Kidney epithelial cell (primary cell): ENCODE data around the gene DMRTC2. TPM values are rescaled to one million over a fixed set of nuclear protein-coding genes. Genes with fewer than 3 reads are reported as not detected.

Source experiments
- DNase-seq: peaks from one replicate; pipeline ENCODE4 v3.0.0-alpha.2; 2010; ENCODE audit warnings: low read depth
- H3K27me3 ChIP-seq: 2 replicates; pipeline ENCODE4 v1.6.0; 2011; ENCODE audit warnings: low read length; ENCODE audit not compliant: control insufficient read depth, insufficient read depth
- H3K36me3 ChIP-seq: 2 replicates; pipeline ENCODE4 v1.5.1; 2011; ENCODE audit warnings: low read length; ENCODE audit not compliant: control insufficient read depth, insufficient read depth
- H3K4me3 ChIP-seq: 2 replicates; pipeline ENCODE4 v1.5.1; 2011; ENCODE audit warnings: low read depth, mild to moderate bottlenecking, control low read depth, low read length
- CTCF ChIP-seq: IDR thresholded peaks from 2 replicates; pipeline ENCODE4 v1.5.1; 2011; ENCODE audit warnings: mild to moderate bottlenecking, moderate library complexity, low read length, control low read depth, inconsistent platforms; ENCODE audit not compliant: insufficient read depth, poor library complexity, severe bottlenecking
- total RNA-seq: library from RNA; depleted of rRNA; stranded (reverse); fragments of >200 nt; gene quantifications from 2 replicates; pipeline ENCODE4 v1.2.3, GENCODE V29; 2015

The DMRTC2 gene
- total RNA-seq, 1 donor from 2014 or later: not detected

- no peak for TF ChIP-seq CTCF
- H3K36me3 ChIP-seq: peaks cover 1% of the 10 kb centered on the region
These were observed 53.4 kb downstream of the DMRTC2 start for GRCh38 chr19:41898235-41898634.

More at GRCh38 chr19:41898235-41898634, 53.4 kb downstream of the DMRTC2 start:
- Histone ChIP-seq H3K4me3 (no peak overlapping the region), H3K27me3 (no peaks in the 10 kb centered on the region)
- no peak for DNase-seq

Other genes with a start within 250 kb of the DMRTC2 start
- not detected in 2 replicates for gene CEACAM4, start 218.0 kb upstream of the DMRTC2 start, total RNA-seq
- not detected in 2 replicates for gene CEACAM7, start 156.8 kb upstream of the DMRTC2 start, total RNA-seq
- not detected in 2 replicates for gene CEACAM5, start 136.4 kb upstream of the DMRTC2 start, total RNA-seq
- 0.13 TPM in 1 of 2 replicates, not detected in the other for gene CEACAM6, start 89.5 kb upstream of the DMRTC2 start, total RNA-seq
- not detected in 2 replicates for gene CEACAM3, start 48.5 kb upstream of the DMRTC2 start, total RNA-seq
- gene LYPD4, start 359 bp upstream of the DMRTC2 start, total RNA-seq: not detected in 2 replicates
- gene RPS19, start 15.2 kb downstream of the DMRTC2 start, total RNA-seq: 1,699 and 2,835 TPM in 2 replicates
- 0.27 TPM in 1 of 2 replicates, not detected in the other for gene CD79A, start 32.2 kb downstream of the DMRTC2 start, total RNA-seq
- gene ARHGEF1, start 38.1 kb downstream of the DMRTC2 start, total RNA-seq: 72.2 and 81.5 TPM in 2 replicates
- not detected in 2 replicates for gene ERFL, start 83.4 kb downstream of the DMRTC2 start, total RNA-seq
- gene RABAC1, start 114.3 kb downstream of the DMRTC2 start, total RNA-seq: 126 and 130 TPM in 2 replicates
- 1.4 TPM in 1 of 2 replicates, not detected in the other for gene ATP1A3, start 149.2 kb downstream of the DMRTC2 start, total RNA-seq
- gene GRIK5, start 225.2 kb downstream of the DMRTC2 start, total RNA-seq: 14.2 and 20.2 TPM in 2 replicates
- 17.3 and 27.0 TPM in 2 replicates for gene ZNF574, start 231.1 kb downstream of the DMRTC2 start, total RNA-seq